Trophoblast cell (in vitro differentiated cells and primary cell): Measurements from ENCODE around the gene C5orf46.

Experiments
- DNase-seq, 2 donors: peaks; one replicate each; pipeline ENCODE4 v3.0.0-alpha.2; 2016
- H2AFZ ChIP-seq: 2 replicates; pipeline ENCODE4 v1.6.1; 2013; ENCODE audit warnings: low read length, moderate library complexity, mild to moderate bottlenecking; ENCODE audit not compliant: insufficient read depth, poor library complexity
- H2AK5ac ChIP-seq: 2 replicates; pipeline ENCODE4 v1.6.1; 2013; ENCODE audit warnings: mild to moderate bottlenecking, low read length
- H2BK120ac ChIP-seq: 2 replicates; pipeline ENCODE4 v1.6.1; 2013; ENCODE audit warnings: low read length, mild to moderate bottlenecking, moderate library complexity; ENCODE audit not compliant: insufficient read depth, poor library complexity
- H2BK12ac ChIP-seq: 2 replicates; pipeline ENCODE4 v1.6.1; 2013; ENCODE audit warnings: mild to moderate bottlenecking, low read length, moderate library complexity
- H2BK5ac ChIP-seq: 2 replicates; pipeline ENCODE4 v1.6.1; 2013; ENCODE audit warnings: low read length, low read depth, moderate library complexity, mild to moderate bottlenecking; ENCODE audit not compliant: poor library complexity
- H3K14ac ChIP-seq: 2 replicates; pipeline ENCODE4 v1.6.1; 2013; ENCODE audit warnings: mild to moderate bottlenecking, low read length
- H3K18ac ChIP-seq: 2 replicates; pipeline ENCODE4 v1.6.1; 2013; ENCODE audit warnings: mild to moderate bottlenecking, low read length
- H3K23ac ChIP-seq: 2 replicates; pipeline ENCODE4 v1.6.1; 2013; ENCODE audit warnings: low read length
- H3K27ac ChIP-seq: 2 replicates; pipeline ENCODE4 v1.5.1; 2013; ENCODE audit warnings: low read depth, mild to moderate bottlenecking, inconsistent platforms, low read length, moderate library complexity
- H3K27me3 ChIP-seq: 2 replicates; pipeline ENCODE4 v1.6.1; 2013; ENCODE audit warnings: inconsistent platforms, mild to moderate bottlenecking, low read length, moderate library complexity; ENCODE audit not compliant: insufficient read depth
- H3K36me3 ChIP-seq, 2 experiments: 1 replicate in 1 of 2; 2 replicates in 1 of 2; pipeline ENCODE4 v1.6.1; 2013; ENCODE audit warnings: low read length in 2 of 2, mild to moderate bottlenecking in 2 of 2, moderate library complexity in 1 of 2; ENCODE audit not compliant: insufficient read depth in 2 of 2, control insufficient read depth in 1 of 2
- H3K4ac ChIP-seq: 2 replicates; pipeline ENCODE4 v1.6.1; 2013; ENCODE audit warnings: low read depth, mild to moderate bottlenecking, low read length, moderate library complexity
- H3K4me1 ChIP-seq, 2 experiments: 1 replicate in 1 of 2; 2 replicates in 1 of 2; pipeline ENCODE4 v1.6.1; 2013; ENCODE audit warnings: low read length in 2 of 2, mild to moderate bottlenecking in 2 of 2, moderate library complexity in 1 of 2; ENCODE audit not compliant: insufficient read depth in 2 of 2, control insufficient read depth in 1 of 2
- H3K4me2 ChIP-seq: 2 replicates; pipeline ENCODE4 v1.6.1; 2013; ENCODE audit warnings: inconsistent platforms, mild to moderate bottlenecking, low read length, moderate library complexity
- H3K4me3 ChIP-seq: 2 replicates; pipeline ENCODE4 v1.5.1; 2013; ENCODE audit warnings: mild to moderate bottlenecking, low read depth, low read length, inconsistent platforms
- H3K79me1 ChIP-seq: one replicate; pipeline ENCODE4 v1.6.1; 2013; ENCODE audit warnings: low read length
- H3K79me2 ChIP-seq: 2 replicates; pipeline ENCODE4 v1.6.1; 2013; ENCODE audit warnings: low read length, mild to moderate bottlenecking; ENCODE audit not compliant: control insufficient read depth, insufficient read depth, poor library complexity
- H3K9ac ChIP-seq: 2 replicates; pipeline ENCODE4 v1.6.1; 2013; ENCODE audit warnings: mild to moderate bottlenecking, low read length
- H3K9me3 ChIP-seq: 2 replicates; pipeline ENCODE4 v1.6.1; 2013; ENCODE audit warnings: low read depth, mild to moderate bottlenecking, control low read depth, inconsistent platforms, low read length; ENCODE audit not compliant: insufficient read depth
- H4K12ac ChIP-seq: 2 replicates; pipeline ENCODE4 v1.6.1; 2013; ENCODE audit warnings: low read depth, mild to moderate bottlenecking, low read length, moderate library complexity
- H4K8ac ChIP-seq: 2 replicates; pipeline ENCODE4 v1.6.1; 2013; ENCODE audit warnings: low read depth, mild to moderate bottlenecking, low read length, moderate library complexity
- H4K91ac ChIP-seq: one replicate; pipeline ENCODE4 v1.6.1; 2013; ENCODE audit warnings: low read depth, mild to moderate bottlenecking, low read length, moderate library complexity
- WGBS: extraction: QIAGEN DNeasy Blood & Tissue Kit; methylation state at CpG from one replicate; pipeline ENCODE4 v1.1.7; 2013; ENCODE audit warnings: missing lambda C conversion rate; ENCODE audit not compliant: insufficient read length, insufficient coverage; ENCODE audit errors: extremely low coverage; 5-methylcytosine and 5-hydroxymethylcytosine counted together

The C5orf46 gene

DNA sequence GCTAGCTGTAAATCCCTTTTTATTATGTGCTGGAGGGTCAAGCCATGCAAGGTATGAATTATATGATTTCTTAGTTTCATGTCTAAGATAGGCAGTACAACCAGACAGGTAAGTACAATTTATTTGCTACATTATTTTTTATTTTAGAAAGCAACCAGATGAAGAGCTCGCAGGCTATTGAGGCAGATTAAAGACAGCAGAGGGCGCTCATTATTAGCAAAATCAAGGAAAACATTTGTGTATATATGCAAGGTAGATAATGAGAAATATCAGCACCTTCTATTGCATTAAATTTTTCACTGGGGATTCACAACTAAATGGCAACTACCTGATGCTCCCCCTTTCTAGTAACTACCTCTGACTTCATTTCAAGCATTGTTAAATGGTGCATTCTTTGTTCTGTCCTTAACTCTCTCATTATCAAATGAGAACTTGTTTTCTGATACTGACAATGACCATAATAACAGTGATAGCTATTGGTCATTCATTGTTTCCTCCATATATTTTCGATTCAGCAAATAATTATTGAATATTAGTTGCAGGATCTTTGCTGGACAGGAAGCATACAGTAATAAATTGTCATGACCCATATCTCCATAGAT lies 19.2 kb downstream of the C5orf46 start:
- Histone ChIP-seq H3K79me2 (no peaks in the 10 kb centered on the region), H3K4me2 (no peak overlapping the region), H2BK12ac (no peak overlapping the region), H2BK5ac (no peak overlapping the region), H2AFZ (no peak overlapping the region), H4K91ac (no peak overlapping the region), H3K4me3 (no peak overlapping the region), H3K4ac (no peak overlapping the region), H2AK5ac (no peak overlapping the region), H3K14ac (no peak overlapping the region), H4K12ac (no peak overlapping the region), H3K36me3 (peaks cover 0 to 2% of the 10 kb centered on the region in 2 experiments), H3K9ac (no peak overlapping the region), H4K8ac (no peak overlapping the region), H3K27ac (no peak overlapping the region), H3K18ac (no peak overlapping the region), H2BK120ac (no peak overlapping the region), H3K4me1 (peaks cover 0 to 11% of the 10 kb centered on the region in 2 experiments), H3K23ac (no peak overlapping the region), H3K79me1 (peaks cover 8% of the 10 kb centered on the region), H3K27me3 (no peaks in the 10 kb centered on the region), H3K9me3 (no peaks in the 10 kb centered on the region)
- DNase-seq = peak; percentile 41 to 81
- no CpG with 5 or more reads among the region's 3 CpGs for WGBS

DNA sequence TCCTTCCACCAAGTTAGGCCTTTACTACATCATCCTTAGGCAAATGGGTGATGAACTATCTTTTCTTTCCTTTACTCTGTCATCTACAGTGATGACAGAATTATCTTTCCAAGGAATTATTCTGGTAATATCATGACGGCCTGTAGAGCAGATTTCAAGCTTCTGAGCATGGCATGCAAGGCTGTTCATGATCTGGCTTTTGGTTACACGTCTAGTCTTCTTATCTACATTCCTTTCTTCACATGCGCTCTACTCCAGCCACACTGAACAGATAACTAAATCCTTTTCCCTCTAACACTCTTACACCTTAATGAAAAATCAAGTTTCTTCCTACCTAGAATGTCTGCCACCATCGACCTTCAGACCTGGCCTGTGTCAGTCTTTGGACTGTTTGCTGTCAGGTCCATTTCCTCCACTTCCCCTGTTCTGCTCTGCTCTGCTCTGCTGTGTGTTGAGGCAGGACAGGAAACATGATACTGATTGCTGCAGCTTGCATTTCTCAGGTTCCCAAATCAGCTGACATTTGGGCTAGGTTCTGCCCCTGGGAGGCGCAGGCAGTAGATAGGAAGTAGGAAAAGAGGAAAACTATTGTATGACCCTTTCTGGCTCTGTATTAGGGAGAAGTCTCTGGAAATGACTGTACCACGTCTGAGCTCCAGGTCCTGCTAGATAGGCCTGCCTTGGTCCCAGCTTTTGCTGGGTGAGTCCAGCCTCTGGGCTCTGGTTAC lies 23.6 kb downstream of the C5orf46 start:
- Histone ChIP-seq H2BK5ac (peak overlapping the region; percentile 16), H3K9me3 (no peaks in the 10 kb centered on the region), H2BK12ac (no peak overlapping the region), H2AK5ac (no peak overlapping the region), H3K23ac (no peak overlapping the region), H4K12ac (no peak overlapping the region), H2AFZ (no peak overlapping the region), H3K4me2 (no peak overlapping the region), H3K27me3 (no peaks in the 10 kb centered on the region), H3K4ac (no peak overlapping the region), H3K4me3 (no peak overlapping the region), H3K14ac (peak overlapping the region; percentile 32), H3K4me1 (peaks cover 0 to 7% of the 10 kb centered on the region in 2 experiments), H2BK120ac (peak overlapping the region; percentile 30), H4K91ac (no peak overlapping the region), H3K27ac (peak overlapping the region; percentile 79), H4K8ac (no peak overlapping the region), H3K9ac (no peak overlapping the region), H3K79me2 (no peaks in the 10 kb centered on the region), H3K18ac (no peak overlapping the region), H3K79me1 (peaks cover 2% of the 10 kb centered on the region), H3K36me3 (peaks cover 0 to 7% of the 10 kb centered on the region in 2 experiments)
- 100% methylated on average over 1 of the region's 6 CpGs for WGBS
- DNase-seq = peak; percentile 29 to 48

DNA sequence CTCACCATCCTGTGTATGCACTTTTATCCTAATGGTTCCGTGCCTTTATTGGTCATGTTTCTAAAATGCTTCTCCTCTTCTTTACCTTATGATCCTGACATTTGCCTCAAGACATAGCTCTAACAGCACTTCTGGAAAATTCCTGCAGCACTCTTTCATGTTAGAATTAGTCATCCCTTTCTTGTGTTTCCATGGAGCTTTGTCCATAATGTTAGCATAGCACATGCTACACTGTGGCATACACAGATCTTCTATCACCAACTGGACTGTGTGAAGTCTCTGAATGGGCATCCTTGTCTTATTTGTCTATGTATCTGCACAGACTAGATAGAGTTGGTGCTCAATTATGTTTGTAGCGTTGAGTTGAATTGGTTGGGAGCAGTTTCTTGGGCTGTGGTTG lies 25.9 kb downstream of the C5orf46 start:
- no peak overlapping the region for H3K4me2 ChIP-seq
- H3K27ac ChIP-seq = no peak overlapping the region
- no peak overlapping the region for H2BK5ac ChIP-seq
- no peak overlapping the region for H2BK120ac ChIP-seq
- H2BK12ac ChIP-seq = no peak overlapping the region
- H3K18ac ChIP-seq = no peak overlapping the region
- H3K4me3 ChIP-seq = no peak overlapping the region
- H3K23ac ChIP-seq = no peak overlapping the region
- H2AFZ ChIP-seq = no peak overlapping the region
- no peak overlapping the region for H2AK5ac ChIP-seq
- H4K8ac ChIP-seq = no peak overlapping the region
- no CpG with 5 or more reads among the region's 2 CpGs for WGBS
- peaks cover 0 to 7% of the 10 kb centered on the region in 2 experiments for H3K36me3 ChIP-seq
- no peak overlapping the region for H4K91ac ChIP-seq
- H3K4me1 ChIP-seq = peaks cover 5 to 9% of the 10 kb centered on the region in 2 experiments
- H4K12ac ChIP-seq = no peak overlapping the region
- peaks cover 2% of the 10 kb centered on the region for H3K79me1 ChIP-seq
- H3K4ac ChIP-seq = no peak overlapping the region
- no peaks in the 10 kb centered on the region for H3K9me3 ChIP-seq
- H3K27me3 ChIP-seq = no peaks in the 10 kb centered on the region
- peak; percentile 18 to 71 for DNase-seq
- H3K14ac ChIP-seq = no peak overlapping the region
- H3K79me2 ChIP-seq = no peaks in the 10 kb centered on the region
- no peak overlapping the region for H3K9ac ChIP-seq

DNA sequence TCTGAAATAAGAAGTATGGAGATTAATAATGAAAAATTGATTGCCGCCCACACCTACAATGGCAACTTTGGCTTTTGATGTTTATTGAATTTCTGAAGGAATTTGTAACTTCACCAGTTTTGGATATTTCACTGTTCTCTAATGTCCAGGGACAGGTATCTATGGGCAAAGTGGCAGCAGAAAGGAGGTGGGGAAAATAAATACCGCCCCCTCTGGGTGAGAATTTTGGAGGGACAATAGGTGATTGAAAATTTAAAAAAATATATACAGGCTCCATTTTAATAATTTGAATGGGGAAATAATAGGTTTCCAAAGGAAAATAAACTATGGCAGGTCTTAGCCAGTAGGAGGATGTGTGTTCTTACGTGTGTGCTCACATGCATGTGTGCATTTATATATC lies 26.6 kb downstream of the C5orf46 start:
- no peak overlapping the region for H3K18ac ChIP-seq
- DNase-seq = no peak
- H3K4ac ChIP-seq = no peak overlapping the region
- WGBS = no CpG with 5 or more reads among the region's 3 CpGs
- H3K27ac ChIP-seq = no peak overlapping the region
- no peak overlapping the region for H4K91ac ChIP-seq
- no peak overlapping the region for H3K9ac ChIP-seq
- H2AFZ ChIP-seq = no peak overlapping the region
- no peak overlapping the region for H3K23ac ChIP-seq
- no peak overlapping the region for H2AK5ac ChIP-seq
- H3K79me1 ChIP-seq = peaks cover 2% of the 10 kb centered on the region
- H3K4me1 ChIP-seq = peaks cover 5 to 14% of the 10 kb centered on the region in 2 experiments
- no peak overlapping the region for H3K14ac ChIP-seq
- H3K27me3 ChIP-seq = no peaks in the 10 kb centered on the region
- H4K8ac ChIP-seq = no peak overlapping the region
- H3K9me3 ChIP-seq = no peaks in the 10 kb centered on the region
- H3K4me3 ChIP-seq = no peak overlapping the region
- H3K36me3 ChIP-seq = peaks cover 0 to 7% of the 10 kb centered on the region in 2 experiments
- H3K4me2 ChIP-seq = no peak overlapping the region
- no peaks in the 10 kb centered on the region for H3K79me2 ChIP-seq
- H4K12ac ChIP-seq = no peak overlapping the region
- H2BK120ac ChIP-seq = no peak overlapping the region
- H2BK5ac ChIP-seq = no peak overlapping the region
- no peak overlapping the region for H2BK12ac ChIP-seq
